CD8-positive, alpha-beta memory T cell (primary cell): ENCODE measurements around the gene TSPAN18. TPM values are rescaled to one million over a fixed set of nuclear protein-coding genes. Genes with fewer than 3 reads are reported as not detected.

ENCODE experiments used
- CTCF ChIA-PET: fragments of 350-600 bp; sonication (Branson Sonifier 250); formaldehyde crosslinking; loops from one replicate; lab custom pipeline; 2021; ENCODE audit warnings: antibody characterized with exemption; lab: Charles Lee
- POLR2A ChIA-PET: fragments of 350-600 bp; sonication (Branson Sonifier 250); formaldehyde crosslinking; loops from one replicate; lab custom pipeline; 2021; ENCODE audit warnings: antibody characterized with exemption; lab: Charles Lee
- DNase-seq, 5 donors: peaks; one replicate each; pipeline versions ENCODE4 v3.0.0 to v3.0.0-alpha.2; 2020 to 2022; ENCODE audit warnings: mixed read lengths in 1 of 5
- H3K27ac ChIP-seq: one replicate; pipeline ENCODE4 v1.7.0; 2013; ENCODE audit warnings: low read depth, mild to moderate bottlenecking, low read length, moderate library complexity
- H3K27me3 ChIP-seq: 2 replicates; pipeline ENCODE4 v1.7.0; 2013; ENCODE audit warnings: low read length, mild to moderate bottlenecking; ENCODE audit not compliant: insufficient read depth, poor library complexity, severe bottlenecking
- H3K36me3 ChIP-seq: 2 replicates; pipeline ENCODE4 v1.7.0; 2013; ENCODE audit warnings: mild to moderate bottlenecking, low read length, moderate library complexity; ENCODE audit not compliant: insufficient read depth
- H3K4me1 ChIP-seq: 2 replicates; pipeline ENCODE4 v1.7.0; 2013; ENCODE audit warnings: mild to moderate bottlenecking, low read length, moderate library complexity; ENCODE audit not compliant: insufficient read depth
- H3K4me3 ChIP-seq: 2 replicates; pipeline ENCODE4 v1.7.0; 2013; ENCODE audit warnings: mild to moderate bottlenecking, low read length
- H3K9me3 ChIP-seq: 2 replicates; pipeline ENCODE4 v1.7.0; 2013; ENCODE audit warnings: mild to moderate bottlenecking, low read length
- H3K27ac Mint-ChIP-seq, 8 donors: one replicate each; pipeline ENCODE4 v1.8.0; 2020 to 2021; ENCODE audit warnings: mixed read lengths in 8 of 8, mild to moderate bottlenecking in 6 of 8, inconsistent platforms in 3 of 8, moderate library complexity in 3 of 8
- H3K27me3 Mint-ChIP-seq, 2 donors: one replicate each; pipeline ENCODE4 v1.8.0; 2020 to 2021; ENCODE audit warnings: mixed read lengths in 2 of 2, mild to moderate bottlenecking in 1 of 2, moderate library complexity in 1 of 2
- H3K36me3 Mint-ChIP-seq, 3 donors: one replicate each; pipeline ENCODE4 v1.8.0; 2020 to 2021; ENCODE audit warnings: mixed read lengths in 3 of 3, inconsistent platforms in 1 of 3, mild to moderate bottlenecking in 1 of 3
- H3K4me1 Mint-ChIP-seq, 3 donors: one replicate each; pipeline ENCODE4 v1.8.0; 2020 to 2021; ENCODE audit warnings: mixed read lengths in 3 of 3, inconsistent platforms in 1 of 3, mild to moderate bottlenecking in 1 of 3
- H3K4me3 Mint-ChIP-seq, 7 donors: one replicate each; pipeline ENCODE4 v1.8.0; 2020 to 2021; ENCODE audit warnings: mixed read lengths in 7 of 7, mild to moderate bottlenecking in 6 of 7, moderate library complexity in 4 of 7, inconsistent platforms in 2 of 7
- H3K9me3 Mint-ChIP-seq, 5 donors: one replicate each; pipeline ENCODE4 v1.8.0; 2020 to 2022; ENCODE audit warnings: mixed read lengths in 5 of 5, mild to moderate bottlenecking in 3 of 5, moderate library complexity in 2 of 5, inconsistent platforms in 1 of 5
- polyA plus RNA-seq: library from polyadenylated mRNA; unstranded; fragments of 300-500 nt; fragmentation: Illumina TruSeq; gene quantifications from one replicate; pipeline ENCODE4 v1.2.3, GENCODE V29; 2021
- total RNA-seq, 2 experiments: library from RNA; stranded (reverse); gene quantifications; one replicate each; pipeline ENCODE4 v1.2.3, GENCODE V29; 2021

Gene TSPAN18
- total and polyA plus RNA-seq, 3 experiments from 2014 or later = 0.60 to 15.1 (median 1.2) TPM

GRCh38 chr11:44835296-44835695 is 108.5 kb downstream of the TSPAN18 start:
- Mint-ChIP-seq H3K9me3 (peaks cover 0 to 4% (median 0%) of the 10 kb centered on the region in 5 donors), H3K36me3 (peaks cover 0 to 9% (median 3%) of the 10 kb centered on the region in 3 donors), H3K27ac (peak overlapping the region in 1 of 8 donors; percentile 9), H3K4me1 (peaks cover 0 to 2% (median 0%) of the 10 kb centered on the region in 3 donors), H3K27me3 (peaks cover 0 to 11% of the 10 kb centered on the region in 2 donors), H3K4me3 (no peak overlapping the region)
- Histone ChIP-seq H3K27ac (no peak overlapping the region), H3K4me1 (no peaks in the 10 kb centered on the region), H3K4me3 (no peak overlapping the region), H3K27me3 (no peaks in the 10 kb centered on the region), H3K9me3 (no peaks in the 10 kb centered on the region), H3K36me3 (no peaks in the 10 kb centered on the region)
- no peak for DNase-seq
- CTCF ChIA-PET = no interaction called here
- POLR2A ChIA-PET = no interaction called here

DNA sequence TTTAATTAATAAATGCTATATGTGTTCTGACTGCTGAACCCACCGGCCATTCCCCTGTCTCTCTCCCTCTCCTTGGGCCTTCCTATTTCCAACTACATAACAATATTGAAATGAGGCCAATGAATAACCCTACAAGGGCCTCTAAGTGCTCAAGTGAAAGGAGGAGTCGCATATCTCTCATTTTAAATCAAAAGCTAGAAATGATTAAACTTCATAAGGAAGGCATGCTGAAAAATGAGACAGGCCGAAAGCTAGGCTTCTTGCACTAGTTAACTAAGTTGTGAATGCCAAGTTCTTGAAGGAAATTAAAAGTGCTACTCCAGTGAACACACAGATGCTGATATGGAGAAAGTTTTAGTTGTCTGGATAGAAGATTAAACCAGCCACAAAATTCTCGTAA is 109.2 kb downstream of the TSPAN18 start:
- H3K27me3 Mint-ChIP-seq = peaks cover 0 to 11% of the 10 kb centered on the region in 2 donors
- Histone ChIP-seq H3K27me3 (no peaks in the 10 kb centered on the region), H3K4me1 (no peaks in the 10 kb centered on the region), H3K9me3 (no peaks in the 10 kb centered on the region), H3K36me3 (no peaks in the 10 kb centered on the region), H3K4me3 (no peak overlapping the region), H3K27ac (no peak overlapping the region)
- POLR2A ChIA-PET = no interaction called here
- CTCF ChIA-PET = interaction anchor here (0.8 kb wide), 1 partner anchor 60 kb away, joined by 3 read pairs; no protein-coding TSS in a partner anchor
- H3K27ac Mint-ChIP-seq = no peak overlapping the region
- peaks cover 0 to 4% (median 0%) of the 10 kb centered on the region in 5 donors for H3K9me3 Mint-ChIP-seq
- no peak overlapping the region for H3K4me3 Mint-ChIP-seq
- H3K36me3 Mint-ChIP-seq = peaks cover 0 to 9% (median 3%) of the 10 kb centered on the region in 3 donors
- no peak for DNase-seq
- peaks cover 0 to 2% (median 0%) of the 10 kb centered on the region in 3 donors for H3K4me1 Mint-ChIP-seq

GRCh38 chr11:44837661-44838060 is 110.9 kb downstream of the TSPAN18 start:
- CTCF ChIA-PET = no interaction called here
- peaks cover 4 to 19% (median 10%) of the 10 kb centered on the region in 3 donors for H3K36me3 Mint-ChIP-seq
- no peak overlapping the region for H3K27ac Mint-ChIP-seq

DNA sequence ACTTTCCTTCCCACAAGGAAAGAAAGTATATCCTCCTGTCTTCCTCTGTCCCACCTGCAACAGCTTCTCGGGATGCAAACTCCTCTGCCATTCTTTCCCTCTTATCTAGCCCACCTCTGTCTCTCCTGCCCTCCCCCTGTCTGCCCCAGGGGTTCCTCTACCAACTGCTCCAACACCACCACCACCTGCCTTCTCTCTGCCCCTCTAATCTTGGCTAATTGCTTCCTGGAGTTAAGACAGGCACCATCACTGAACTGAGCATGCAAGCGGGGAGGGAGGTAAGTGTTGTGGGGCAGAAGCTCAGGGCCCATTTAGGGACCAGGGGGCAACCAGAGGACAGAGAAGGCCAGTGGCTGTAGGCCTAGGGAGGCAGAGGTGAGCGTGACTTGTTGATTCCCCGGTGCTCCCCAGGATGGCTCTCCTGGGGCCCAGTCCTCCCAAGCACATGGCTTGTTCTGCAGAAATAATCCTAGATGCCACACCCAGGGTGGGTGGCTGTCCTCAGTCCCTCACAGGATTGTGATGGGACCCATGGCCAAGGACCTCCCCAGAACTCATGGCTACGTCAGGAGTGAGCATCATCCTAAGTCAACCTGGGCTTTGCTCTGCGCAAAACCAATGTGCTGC is 112.8 kb downstream of the TSPAN18 start:
- Mint-ChIP-seq H3K36me3 (peaks cover 10 to 34% (median 15%) of the 10 kb centered on the region in 3 donors), H3K27ac (no peak overlapping the region), H3K27me3 (peaks cover 2 to 15% of the 10 kb centered on the region in 2 donors), H3K4me3 (no peak overlapping the region), H3K9me3 (peaks cover 12 to 22% (median 18%) of the 10 kb centered on the region in 5 donors), H3K4me1 (peaks cover 0 to 2% (median 0%) of the 10 kb centered on the region in 3 donors)
- Histone ChIP-seq H3K4me1 (no peaks in the 10 kb centered on the region), H3K27me3 (no peaks in the 10 kb centered on the region), H3K36me3 (no peaks in the 10 kb centered on the region), H3K27ac (no peak overlapping the region), H3K9me3 (no peaks in the 10 kb centered on the region), H3K4me3 (no peak overlapping the region)
- ChIA-PET POLR2A (no interaction called here), CTCF (no interaction called here)
- DNase-seq = no peak

More at GRCh38 chr11:44837661-44838060, 110.9 kb downstream of the TSPAN18 start:
- Histone ChIP-seq H3K27me3 (no peaks in the 10 kb centered on the region), H3K9me3 (no peaks in the 10 kb centered on the region), H3K36me3 (no peaks in the 10 kb centered on the region), H3K4me1 (no peaks in the 10 kb centered on the region), H3K27ac (no peak overlapping the region), H3K4me3 (no peak overlapping the region)
- Mint-ChIP-seq H3K4me1 (peaks cover 0 to 2% (median 0%) of the 10 kb centered on the region in 3 donors), H3K27me3 (peaks cover 2 to 15% of the 10 kb centered on the region in 2 donors), H3K9me3 (peaks cover 0 to 8% (median 6%) of the 10 kb centered on the region in 5 donors), H3K4me3 (no peak overlapping the region)
- DNase-seq = no peak
- POLR2A ChIA-PET = no interaction called here

- Mint-ChIP-seq H3K4me1 (peaks cover 0 to 2% (median 0%) of the 10 kb centered on the region in 3 donors), H3K4me3 (no peak overlapping the region), H3K27me3 (peaks cover 2 to 15% of the 10 kb centered on the region in 2 donors), H3K27ac (no peak overlapping the region), H3K36me3 (peaks cover 12 to 38% (median 15%) of the 10 kb centered on the region in 3 donors), H3K9me3 (peaks cover 15 to 24% (median 21%) of the 10 kb centered on the region in 5 donors)
- POLR2A ChIA-PET = no interaction called here
- DNase-seq = no peak
- Histone ChIP-seq H3K27ac (no peak overlapping the region), H3K4me1 (no peaks in the 10 kb centered on the region), H3K27me3 (no peaks in the 10 kb centered on the region), H3K4me3 (no peak overlapping the region), H3K36me3 (no peaks in the 10 kb centered on the region), H3K9me3 (no peaks in the 10 kb centered on the region)
- CTCF ChIA-PET = no interaction called here
Measured at GRCh38 chr11:44840085-44840478, 113.3 kb downstream of the TSPAN18 start.

DNA sequence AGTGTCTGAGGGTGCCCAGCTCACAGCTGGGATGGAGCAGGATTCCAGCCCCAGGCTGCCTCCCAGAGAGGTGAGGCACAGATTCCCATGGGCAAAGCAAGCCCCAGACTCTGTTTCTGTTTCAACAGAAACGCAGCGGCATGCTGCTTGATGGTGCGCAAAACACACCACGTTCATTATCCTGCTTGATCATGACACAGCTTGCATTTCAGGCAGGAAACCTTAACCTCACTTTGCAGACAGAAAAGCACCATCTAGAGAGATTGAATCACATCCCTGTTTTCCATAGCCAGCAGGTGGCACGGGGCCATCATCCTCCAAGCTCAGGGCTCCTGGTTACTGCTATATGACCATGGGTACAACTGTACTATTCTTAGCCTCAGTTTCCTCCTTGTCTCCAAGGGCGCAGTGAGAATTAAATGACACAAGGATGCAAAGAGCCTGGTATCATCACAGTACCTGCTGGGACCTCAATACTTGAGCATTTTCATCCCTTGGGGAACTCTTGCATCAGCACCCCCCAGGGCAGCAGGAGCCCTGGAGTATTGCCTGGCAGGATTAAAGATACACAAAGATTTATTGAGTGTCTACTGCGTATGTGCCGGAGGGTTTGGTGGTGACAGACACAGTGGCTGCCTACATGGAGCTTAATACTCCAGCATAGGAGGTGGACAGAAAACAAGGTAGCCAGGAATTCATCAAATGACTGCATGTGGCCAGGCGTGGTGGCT is 113.9 kb downstream of the TSPAN18 start:
- Histone ChIP-seq H3K9me3 (no peaks in the 10 kb centered on the region), H3K4me1 (no peaks in the 10 kb centered on the region), H3K27ac (no peak overlapping the region), H3K4me3 (no peak overlapping the region), H3K36me3 (no peaks in the 10 kb centered on the region), H3K27me3 (no peaks in the 10 kb centered on the region)
- no peak for DNase-seq
- Mint-ChIP-seq H3K4me3 (no peak overlapping the region), H3K27ac (no peak overlapping the region), H3K4me1 (peaks cover 0 to 2% (median 0%) of the 10 kb centered on the region in 3 donors), H3K27me3 (peaks cover 2 to 15% of the 10 kb centered on the region in 2 donors), H3K36me3 (peaks cover 15 to 44% (median 17%) of the 10 kb centered on the region in 3 donors), H3K9me3 (peaks cover 15 to 28% (median 21%) of the 10 kb centered on the region in 5 donors)
- ChIA-PET CTCF (no interaction called here), POLR2A (no interaction called here)

DNA sequence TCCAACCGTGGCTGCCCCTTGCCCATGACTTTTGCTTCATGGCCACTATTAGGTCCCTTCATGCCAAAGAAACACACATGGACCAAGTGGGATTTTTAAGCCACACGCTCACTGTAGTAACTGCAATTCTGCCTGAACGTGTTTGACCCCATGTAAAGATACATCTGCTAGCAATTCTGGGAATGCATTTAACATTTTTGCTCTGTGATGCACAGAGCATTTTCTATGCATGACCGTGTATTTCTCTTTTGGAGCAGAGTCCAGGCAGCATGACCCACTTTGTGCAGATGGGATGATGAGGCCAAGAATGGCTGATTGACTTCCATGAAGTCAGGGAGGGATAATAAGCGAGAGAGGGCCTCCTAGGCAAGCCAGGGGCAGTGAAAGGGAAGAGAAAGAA is 115.5 kb downstream of the TSPAN18 start:
- Histone ChIP-seq H3K4me1 (no peaks in the 10 kb centered on the region), H3K9me3 (peaks cover 6% of the 10 kb centered on the region), H3K4me3 (no peak overlapping the region), H3K27me3 (no peaks in the 10 kb centered on the region), H3K27ac (no peak overlapping the region), H3K36me3 (no peaks in the 10 kb centered on the region)
- H3K36me3 Mint-ChIP-seq = peaks cover 12 to 55% (median 30%) of the 10 kb centered on the region in 3 donors
- no peaks in the 10 kb centered on the region for H3K4me1 Mint-ChIP-seq
- peaks cover 2 to 15% of the 10 kb centered on the region in 2 donors for H3K27me3 Mint-ChIP-seq
- ChIA-PET POLR2A (no interaction called here), CTCF (no interaction called here)
- peaks cover 15 to 42% (median 30%) of the 10 kb centered on the region in 5 donors for H3K9me3 Mint-ChIP-seq
- DNase-seq = no peak
- no peak overlapping the region for H3K27ac Mint-ChIP-seq
- no peak overlapping the region for H3K4me3 Mint-ChIP-seq

- no peaks in the 10 kb centered on the region for H3K27me3 ChIP-seq
- H3K36me3 ChIP-seq = no peaks in the 10 kb centered on the region
- H3K27ac Mint-ChIP-seq = no peak overlapping the region
- DNase-seq = no peak
- ChIA-PET CTCF (no interaction called here), POLR2A (no interaction called here)
- no peaks in the 10 kb centered on the region for H3K4me1 Mint-ChIP-seq
- H3K36me3 Mint-ChIP-seq = peaks cover 8 to 48% (median 33%) of the 10 kb centered on the region in 3 donors
- H3K27ac ChIP-seq = no peak overlapping the region
- no peaks in the 10 kb centered on the region for H3K4me1 ChIP-seq
- no peak overlapping the region for H3K4me3 ChIP-seq
- peaks cover 0 to 2% of the 10 kb centered on the region in 2 donors for H3K27me3 Mint-ChIP-seq
- peaks cover 6% of the 10 kb centered on the region for H3K9me3 ChIP-seq
- H3K9me3 Mint-ChIP-seq = peaks cover 13 to 42% (median 31%) of the 10 kb centered on the region in 5 donors
- no peak overlapping the region for H3K4me3 Mint-ChIP-seq
Measured at GRCh38 chr11:44846852-44847251, 120.1 kb downstream of the TSPAN18 start.
